Stomach (tissue), 4 donors: ENCODE results near the gene MSI2.

Source experiments
- EP300 ChIP-seq: sonication (generic); formaldehyde crosslinking; IDR thresholded peaks from one replicate; pipeline ENCODE4 v1.6.1; 2017; ENCODE audit warnings: antibody characterized with exemption
- POLR2A ChIP-seq, 4 donors: fragments of 450-650 bp; IDR thresholded peaks; one replicate each; pipeline ENCODE4 v1.6.1; 2016; ENCODE audit warnings: antibody characterized with exemption in 4 of 4, control low read depth in 2 of 4, mild to moderate bottlenecking in 1 of 4, moderate library complexity in 1 of 4
- TF ChIP-seq, protein P1 (sequence below), 7 experiments: fragments of 450-650 bp in 4 of 7; fragments of 200-600 bp in 3 of 7; sonication (generic) in 3 of 7; IDR thresholded peaks; one replicate each; pipeline ENCODE4 v1.5.1; 2016 to 2019; ENCODE audit warnings: antibody characterized with exemption in 7 of 7, control low read depth in 2 of 7, mild to moderate bottlenecking in 1 of 7

DNA sequence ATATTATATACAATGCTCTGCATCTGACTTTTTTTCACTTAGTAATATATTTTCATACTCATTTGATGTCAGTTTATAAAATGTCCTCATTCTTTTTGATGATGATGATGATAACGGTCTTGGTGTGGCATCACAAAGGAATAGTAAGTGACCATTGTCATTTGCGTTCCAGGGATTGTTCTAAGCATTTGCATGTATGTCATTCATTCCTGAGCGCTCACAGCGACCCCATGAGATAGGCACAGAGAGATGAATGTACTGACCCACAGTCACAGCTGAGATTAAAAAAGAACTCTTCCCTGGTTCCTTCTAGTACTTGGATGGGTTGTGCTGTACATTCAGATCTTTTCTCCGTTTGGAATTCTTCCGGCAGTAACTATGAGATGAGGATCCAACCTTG is 21.2 kb upstream of the MSI2 start:
- no peak for TF ChIP-seq POLR2A (IDR thresholded peaks at IDR 0.05)
- TF ChIP-seq, protein P1, sequence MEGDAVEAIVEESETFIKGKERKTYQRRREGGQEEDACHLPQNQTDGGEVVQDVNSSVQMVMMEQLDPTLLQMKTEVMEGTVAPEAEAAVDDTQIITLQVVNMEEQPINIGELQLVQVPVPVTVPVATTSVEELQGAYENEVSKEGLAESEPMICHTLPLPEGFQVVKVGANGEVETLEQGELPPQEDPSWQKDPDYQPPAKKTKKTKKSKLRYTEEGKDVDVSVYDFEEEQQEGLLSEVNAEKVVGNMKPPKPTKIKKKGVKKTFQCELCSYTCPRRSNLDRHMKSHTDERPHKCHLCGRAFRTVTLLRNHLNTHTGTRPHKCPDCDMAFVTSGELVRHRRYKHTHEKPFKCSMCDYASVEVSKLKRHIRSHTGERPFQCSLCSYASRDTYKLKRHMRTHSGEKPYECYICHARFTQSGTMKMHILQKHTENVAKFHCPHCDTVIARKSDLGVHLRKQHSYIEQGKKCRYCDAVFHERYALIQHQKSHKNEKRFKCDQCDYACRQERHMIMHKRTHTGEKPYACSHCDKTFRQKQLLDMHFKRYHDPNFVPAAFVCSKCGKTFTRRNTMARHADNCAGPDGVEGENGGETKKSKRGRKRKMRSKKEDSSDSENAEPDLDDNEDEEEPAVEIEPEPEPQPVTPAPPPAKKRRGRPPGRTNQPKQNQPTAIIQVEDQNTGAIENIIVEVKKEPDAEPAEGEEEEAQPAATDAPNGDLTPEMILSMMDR (IDR thresholded peaks at IDR 0.05) = no peak
- TF ChIP-seq EP300 = no peak
